ENCODE results near the gene CGB8.
"Not testable (repeated sequence)": the region's sequence is repeated elsewhere in the genome, so short reads cannot be mapped to it uniquely, and the experiment has no call there.

Gene CGB8

GRCh38 chr19:49030323-49030722, 18.6 kb downstream of the CGB8 start:
- DNase-seq (ENCODE audit: low spot score): not testable (repeated sequence)

GRCh38 chr19:49029749-49030148, 19.2 kb downstream of the CGB8 start:
- DNase-seq (ENCODE audit: low spot score): not testable (repeated sequence)

DNA sequence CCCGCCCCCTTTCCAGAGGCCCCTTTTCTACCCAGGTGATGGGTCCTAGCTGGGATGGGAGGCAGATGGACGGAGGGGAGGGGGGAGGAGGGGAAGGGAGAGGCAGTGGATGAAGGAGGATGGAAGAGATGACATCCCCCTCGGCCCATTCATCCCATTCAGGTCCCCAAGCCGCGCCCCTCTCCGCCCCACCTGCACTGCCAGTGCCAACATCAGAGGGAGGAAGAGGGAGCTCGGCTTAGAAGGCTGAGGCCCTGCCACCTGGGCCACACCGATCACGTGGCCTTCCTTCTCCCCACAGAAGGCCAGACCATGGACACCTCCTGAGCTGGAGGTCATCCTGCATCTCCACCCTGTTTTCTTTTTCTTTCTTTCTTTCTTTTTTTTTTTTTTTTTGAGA, 20.2 kb downstream of the CGB8 start:
- not testable (repeated sequence) for DNase-seq (ENCODE audit: low spot score)

DNA sequence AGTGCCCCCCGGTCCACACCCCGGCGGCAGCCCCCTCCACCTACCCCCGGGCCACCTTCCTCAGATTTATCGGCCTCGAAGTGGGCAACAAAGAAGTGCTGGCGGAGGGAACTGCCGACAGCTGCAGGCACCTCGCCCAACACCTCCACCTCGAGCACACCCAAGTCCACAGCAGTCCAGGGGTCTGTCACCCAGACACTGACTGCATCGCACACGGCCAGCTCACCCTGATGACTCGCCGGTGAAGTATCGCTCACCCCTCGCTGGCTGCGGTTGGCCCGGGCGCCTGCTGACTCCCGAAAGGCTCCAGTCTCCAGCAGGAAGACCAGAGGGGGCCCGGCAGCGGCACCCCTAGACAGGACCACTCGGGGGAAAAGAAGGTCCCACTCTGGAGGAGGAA, 23.3 kb downstream of the CGB8 start:
- not testable (repeated sequence) for DNase-seq (ENCODE audit: low spot score)

DNA sequence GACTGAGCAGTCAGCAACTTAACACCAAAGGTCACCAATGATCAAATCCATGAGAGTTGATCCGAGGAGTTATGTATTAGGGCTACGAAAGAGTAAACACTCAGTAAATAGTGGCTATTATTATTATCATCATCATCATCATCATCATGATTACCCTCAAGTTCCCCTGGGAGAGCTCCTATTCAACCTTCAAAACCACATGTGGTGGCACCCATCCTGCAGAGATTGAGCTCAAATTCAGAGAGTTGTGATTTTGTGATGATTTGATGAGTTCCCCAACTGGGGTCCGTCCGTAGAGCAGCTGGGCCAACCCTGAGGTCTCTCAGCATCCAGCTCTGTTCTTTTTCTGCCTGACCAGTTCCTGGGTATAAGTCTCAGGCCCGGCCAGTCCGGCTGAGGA, 23.8 kb downstream of the CGB8 start:
- DNase-seq (ENCODE audit: low spot score): not testable (repeated sequence)

- not testable (repeated sequence) for DNase-seq (ENCODE audit: low spot score)
Measured at GRCh38 chr19:49024233-49024632, 24.7 kb downstream of the CGB8 start, which contains the start of gene CGB3. TSS of gene CGB3 (minus strand) at chr19:49024333. CDS start at chr19:49023971, 362 bp downstream.

GRCh38 chr19:49022116-49022515, 26.8 kb downstream of the CGB8 start:
- no peak for DNase-seq (ENCODE audit: low spot score)

- no peak for DNase-seq (ENCODE audit: low spot score)
Measured at GRCh38 chr19:49020931-49021895, 27.7 kb downstream of the CGB8 start.

DNA sequence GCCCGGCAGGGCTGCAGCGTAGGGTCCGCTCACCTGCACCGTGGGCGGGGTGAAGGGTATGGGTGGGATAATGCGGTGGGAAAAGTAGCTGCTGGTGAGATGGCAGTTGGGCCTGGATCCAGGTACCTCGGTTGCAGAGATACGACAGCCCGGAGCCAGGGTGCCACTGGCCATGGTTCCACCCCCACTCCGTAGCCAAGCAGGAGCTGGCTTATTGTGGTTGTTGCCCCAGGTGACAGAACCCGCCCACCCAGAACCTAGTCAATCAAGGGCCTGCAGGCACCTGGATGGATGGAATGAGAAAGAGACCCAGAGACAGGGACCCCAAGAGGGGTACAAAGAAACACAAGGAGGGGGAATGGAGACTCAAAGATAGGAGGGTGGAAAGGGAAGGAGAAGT, 28.6 kb downstream of the CGB8 start:
- DNase-seq (ENCODE audit: low spot score): no peak

- DNase-seq (ENCODE audit: low spot score): peak; percentile 92
Measured at GRCh38 chr19:49019242-49019932, 29.5 kb downstream of the CGB8 start.

DNA sequence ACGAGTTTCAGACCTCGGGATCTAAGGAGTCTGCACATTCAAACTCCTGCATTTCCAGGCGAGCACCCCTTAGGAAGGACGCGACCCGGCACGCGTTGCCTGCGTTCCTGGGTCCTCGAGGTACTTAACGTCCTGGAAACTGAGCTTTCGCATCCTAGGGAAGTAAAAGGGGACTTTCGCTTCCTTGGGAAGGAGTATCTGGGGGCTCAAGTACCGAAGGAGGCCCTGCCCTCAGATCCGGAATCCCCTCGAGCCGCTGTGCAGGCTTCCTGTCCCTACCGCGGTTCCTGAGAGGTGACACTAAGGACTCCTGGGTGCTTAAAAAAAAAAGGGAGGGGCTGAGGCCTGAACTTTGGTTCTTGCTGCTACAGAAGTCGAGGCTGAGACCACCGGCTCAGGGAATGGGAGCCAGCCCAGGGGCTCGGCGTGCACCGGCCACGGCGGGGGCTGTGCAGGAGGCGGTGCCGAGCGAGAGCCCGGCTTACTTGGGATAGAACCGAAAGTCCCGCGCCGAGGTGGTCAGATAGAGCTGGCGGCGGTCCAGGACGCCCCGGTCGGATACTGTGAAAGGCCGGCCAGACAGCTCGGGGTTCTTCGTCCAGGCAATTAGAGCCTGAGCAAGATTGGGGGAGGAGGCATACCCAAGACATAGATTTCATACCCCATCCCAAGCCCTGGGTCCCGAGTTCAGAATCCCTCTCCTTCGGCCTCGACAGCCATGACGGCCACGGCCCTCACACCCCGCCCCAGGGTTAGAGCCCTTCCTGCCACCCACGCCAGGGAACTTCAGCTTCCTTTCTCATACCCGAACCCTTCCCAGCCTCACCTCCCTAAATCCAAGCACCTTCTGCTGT, 30.3 kb downstream of the CGB8 start:
- DNase-seq (ENCODE audit: low spot score): not testable (repeated sequence)

DNA sequence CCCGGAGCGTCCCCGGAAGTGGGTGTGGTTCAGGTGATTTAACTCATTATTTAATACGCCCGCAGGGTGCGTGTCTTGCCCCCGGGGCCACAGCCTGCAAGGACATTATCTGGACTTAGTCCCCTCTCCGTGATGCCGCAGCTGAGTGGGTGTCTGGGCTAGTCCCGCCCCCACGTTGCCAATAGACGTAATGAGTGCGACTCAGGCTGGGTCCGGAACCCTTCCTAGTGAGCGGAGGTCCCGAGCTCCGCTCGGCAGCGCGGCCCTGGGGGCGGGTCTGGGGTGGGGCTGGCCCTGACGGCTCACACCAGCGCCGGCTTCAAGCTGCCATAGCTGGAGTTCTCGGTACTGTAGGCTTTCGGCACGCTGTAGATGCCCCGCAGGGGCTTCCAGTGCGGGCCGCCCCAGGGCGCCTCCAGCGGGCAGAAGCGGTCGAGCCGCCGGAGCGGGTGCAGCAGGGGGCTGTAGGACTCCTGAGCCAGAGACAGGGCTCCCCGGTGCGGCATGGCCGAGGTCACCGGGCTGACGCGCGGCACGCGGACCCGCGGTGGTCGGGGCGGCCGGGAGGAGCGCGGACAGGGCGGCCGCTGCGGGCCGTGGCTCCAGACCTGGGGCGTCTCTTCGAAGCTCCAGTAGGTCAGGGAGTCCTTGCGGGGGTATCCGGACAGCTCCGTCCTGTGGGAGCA, 31.1 kb downstream of the CGB8 start:
- DNase-seq (ENCODE audit: low spot score): peak; percentile 92

- no peak for DNase-seq (ENCODE audit: low spot score)
Measured at GRCh38 chr19:49017041-49017665, 31.8 kb downstream of the CGB8 start, which contains the start of gene LHB. TSS of gene LHB (minus strand) at chr19:49017091. CDS start at chr19:49017081, 10 bp downstream.

GRCh38 chr19:49016067-49016839, 32.7 kb downstream of the CGB8 start:
- no peak for DNase-seq (ENCODE audit: low spot score)

DNA sequence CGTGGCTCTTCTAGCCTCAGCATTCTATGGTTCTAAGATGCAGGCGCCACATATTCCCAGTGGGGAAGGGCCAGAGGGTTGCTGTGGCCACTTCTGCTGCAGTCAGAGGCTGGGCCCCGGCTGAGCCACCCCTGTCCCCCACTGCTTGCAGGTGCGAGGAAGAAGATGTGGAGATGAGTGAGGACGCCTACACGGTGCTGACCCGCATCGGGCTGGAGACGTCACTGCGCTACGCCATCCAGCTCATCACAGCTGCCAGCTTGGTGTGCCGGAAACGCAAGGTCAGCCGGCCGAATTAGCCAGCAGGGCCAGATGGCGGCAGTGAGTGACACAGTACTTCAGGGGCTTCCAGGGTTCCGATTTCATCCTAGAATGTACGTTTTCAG, 34.0 kb downstream of the CGB8 start:
- no peak for DNase-seq (ENCODE audit: low spot score)

DNA sequence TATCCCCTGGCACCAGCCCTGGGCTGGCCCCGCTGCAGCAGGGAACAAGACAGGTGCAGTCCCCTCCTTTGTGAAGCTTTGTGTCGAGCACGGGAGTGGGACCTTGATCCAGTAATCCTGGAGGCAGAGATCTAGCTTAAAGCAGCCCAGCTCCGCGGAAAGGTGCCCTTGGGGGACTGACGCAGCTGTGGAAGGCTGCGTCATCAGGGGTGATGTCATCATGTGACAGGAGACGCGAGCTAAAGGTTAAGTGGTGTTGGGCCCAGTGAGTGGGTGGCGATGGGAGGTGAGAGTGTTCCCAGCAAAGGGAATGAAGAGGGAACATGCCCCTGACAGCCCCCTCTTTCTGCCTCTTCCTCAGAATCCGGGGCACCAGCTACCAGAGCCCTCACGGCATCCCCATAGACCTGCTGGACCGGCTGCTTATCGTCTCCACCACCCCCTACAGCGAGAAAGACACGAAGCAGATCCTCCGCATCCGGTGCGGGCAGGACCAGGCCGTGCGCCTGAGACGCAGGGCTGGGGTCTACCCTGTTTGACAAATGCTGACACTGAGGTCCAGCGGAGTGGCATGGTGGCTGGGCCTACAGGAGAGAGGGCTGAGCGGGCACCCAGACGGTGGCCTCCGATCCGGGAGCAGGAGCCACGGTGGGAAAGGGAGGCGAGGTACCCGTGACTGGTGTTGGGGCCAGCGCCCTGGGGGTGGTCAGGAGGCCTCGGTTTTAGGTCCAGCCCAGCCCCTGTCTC, 34.6 kb downstream of the CGB8 start:
- DNase-seq (ENCODE audit: low spot score): no peak

GRCh38 chr19:49011194-49011593, 37.7 kb downstream of the CGB8 start:
- DNase-seq (ENCODE audit: low spot score): no peak

- DNase-seq (ENCODE audit: low spot score): no peak
Measured at GRCh38 chr19:49010453-49010852, 38.5 kb downstream of the CGB8 start.

- DNase-seq (ENCODE audit: low spot score): no peak
Measured at GRCh38 chr19:49009828-49010227, 39.1 kb downstream of the CGB8 start.
